ENCODE data around the gene ALPK1.

DNA sequence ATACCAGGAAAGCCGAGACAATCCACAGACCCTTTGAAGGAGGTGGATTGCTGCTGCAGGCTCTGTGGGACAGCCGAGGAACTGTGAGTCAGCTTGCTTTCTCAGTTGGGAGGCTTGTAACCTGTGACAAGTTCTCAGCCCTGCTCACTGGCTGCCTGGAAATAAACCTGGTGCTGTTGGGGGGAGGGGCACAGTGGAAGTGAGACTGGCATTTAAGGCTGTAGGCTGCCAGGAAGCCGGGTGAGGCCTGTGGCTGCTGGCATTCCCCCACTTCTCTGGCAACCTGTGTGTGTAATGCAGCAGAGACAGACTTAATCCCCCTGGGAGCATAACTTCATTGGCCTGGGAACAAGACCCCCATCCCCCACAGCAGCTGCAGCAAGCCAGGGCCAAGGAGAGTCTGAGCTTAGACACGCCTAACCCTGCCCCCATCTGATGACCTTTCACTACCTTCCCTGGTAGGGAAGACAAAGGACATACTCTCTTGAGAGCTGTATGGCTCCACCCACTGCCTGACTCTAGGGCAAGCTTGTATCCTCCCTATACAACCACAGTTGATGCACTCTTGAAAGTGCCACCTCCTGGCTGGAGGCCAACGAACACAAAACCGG, 64.1 kb downstream of the ALPK1 start:
- TF ChIP-seq, protein P1, sequence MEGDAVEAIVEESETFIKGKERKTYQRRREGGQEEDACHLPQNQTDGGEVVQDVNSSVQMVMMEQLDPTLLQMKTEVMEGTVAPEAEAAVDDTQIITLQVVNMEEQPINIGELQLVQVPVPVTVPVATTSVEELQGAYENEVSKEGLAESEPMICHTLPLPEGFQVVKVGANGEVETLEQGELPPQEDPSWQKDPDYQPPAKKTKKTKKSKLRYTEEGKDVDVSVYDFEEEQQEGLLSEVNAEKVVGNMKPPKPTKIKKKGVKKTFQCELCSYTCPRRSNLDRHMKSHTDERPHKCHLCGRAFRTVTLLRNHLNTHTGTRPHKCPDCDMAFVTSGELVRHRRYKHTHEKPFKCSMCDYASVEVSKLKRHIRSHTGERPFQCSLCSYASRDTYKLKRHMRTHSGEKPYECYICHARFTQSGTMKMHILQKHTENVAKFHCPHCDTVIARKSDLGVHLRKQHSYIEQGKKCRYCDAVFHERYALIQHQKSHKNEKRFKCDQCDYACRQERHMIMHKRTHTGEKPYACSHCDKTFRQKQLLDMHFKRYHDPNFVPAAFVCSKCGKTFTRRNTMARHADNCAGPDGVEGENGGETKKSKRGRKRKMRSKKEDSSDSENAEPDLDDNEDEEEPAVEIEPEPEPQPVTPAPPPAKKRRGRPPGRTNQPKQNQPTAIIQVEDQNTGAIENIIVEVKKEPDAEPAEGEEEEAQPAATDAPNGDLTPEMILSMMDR (conservative IDR thresholded peaks at IDR 0.05; ENCODE audit: low read depth in 2 of 2), result peak; percentile 17 to 53; a peak in 3 of 4 replicates
- TF ChIP-seq EZH2 (IDR thresholded peaks at IDR 0.05; ENCODE audit: low read depth, unreplicated experiment) (no peak), POLR2AphosphoS5 (IDR thresholded peaks at IDR 0.05; ENCODE audit: low read depth) (peak; percentile 25; the same call in 1 of the 2 replicates)

All from GM23338 (cell line).